Neural progenitor cell (in vitro differentiated cells): ENCODE data around the gene DEGS1. TPM values are rescaled to one million over a fixed set of nuclear protein-coding genes. Genes with fewer than 3 reads are reported as not detected.

ENCODE experiments used
- DNase-seq: peaks from one replicate; pipeline ENCODE4 v3.0.0-alpha.2; 2016; ENCODE audit warnings: low spot score
- H2AFZ ChIP-seq: fragments of 200-600 bp; sonication (generic); replicated peaks from 2 replicates; pipeline ENCODE4 v1.6.1; 2016; ENCODE audit warnings: antibody characterized with exemption
- H3F3A ChIP-seq: fragments of 200-600 bp; sonication (generic); 2 replicates; pipeline ENCODE4 v1.6.1; 2016; ENCODE audit warnings: antibody characterized with exemption, low read depth
- H3K27ac ChIP-seq: fragments of 200-600 bp; sonication (generic); 2 replicates; pipeline ENCODE4 v1.5.1; 2016; ENCODE audit warnings: mild to moderate bottlenecking
- H3K27me3 ChIP-seq: fragments of 200-600 bp; sonication (generic); 2 replicates; pipeline ENCODE4 v1.6.1; 2016; ENCODE audit warnings: mild to moderate bottlenecking, moderate library complexity
- H3K36me3 ChIP-seq: fragments of 200-600 bp; sonication (generic); 2 replicates; pipeline ENCODE4 v1.5.1; 2016
- H3K4me1 ChIP-seq: fragments of 200-600 bp; sonication (generic); 2 replicates; pipeline ENCODE4 v1.6.1; 2016; ENCODE audit warnings: mixed run types
- H3K4me2 ChIP-seq: fragments of 200-600 bp; sonication (generic); 2 replicates; pipeline ENCODE4 v1.6.1; 2016
- H3K4me3 ChIP-seq: fragments of 200-600 bp; sonication (generic); 2 replicates; pipeline ENCODE4 v1.5.1; 2016
- H3K79me2 ChIP-seq: fragments of 200-600 bp; sonication (generic); 2 replicates; pipeline ENCODE4 v1.6.1; 2016; ENCODE audit warnings: low read depth
- H3K9ac ChIP-seq: fragments of 200-600 bp; sonication (generic); 2 replicates; pipeline ENCODE4 v1.6.1; 2016
- H3K9me3 ChIP-seq: fragments of 200-600 bp; sonication (generic); 2 replicates; pipeline ENCODE4 v1.5.1; 2016; ENCODE audit warnings: low read depth
- H4K20me1 ChIP-seq: fragments of 200-600 bp; sonication (generic); 2 replicates; pipeline ENCODE4 v1.6.1; 2016; ENCODE audit warnings: low read depth
- H3K27ac Mint-ChIP-seq: 3 replicates; pipeline ENCODE4 v1.8.0; 2021; ENCODE audit warnings: mixed read lengths
- H3K27me3 Mint-ChIP-seq: 2 replicates; pipeline ENCODE4 v1.8.0; 2022; ENCODE audit warnings: low read depth, mild to moderate bottlenecking, inconsistent platforms, moderate library complexity, mixed read lengths; ENCODE audit not compliant: insufficient read depth
- H3K36me3 Mint-ChIP-seq: 3 replicates; pipeline ENCODE4 v1.8.0; 2021; ENCODE audit warnings: mixed read lengths
- H3K4me1 Mint-ChIP-seq: 3 replicates; pipeline ENCODE4 v1.8.0; 2021; ENCODE audit warnings: mixed read lengths
- H3K4me3 Mint-ChIP-seq: 3 replicates; pipeline ENCODE4 v1.8.0; 2021; ENCODE audit warnings: mild to moderate bottlenecking, moderate library complexity, mixed read lengths
- H3K9me3 Mint-ChIP-seq: 3 replicates; pipeline ENCODE4 v1.8.0; 2020; ENCODE audit warnings: mixed read lengths
- EZH2 ChIP-seq: fragments of 200-600 bp; sonication (generic); IDR thresholded peaks from 2 replicates; pipeline ENCODE4 v1.6.1; 2017; ENCODE audit warnings: antibody characterized with exemption, mild to moderate bottlenecking, moderate library complexity
- EZH2phosphoT487 ChIP-seq: fragments of 200-600 bp; sonication (generic); IDR thresholded peaks from 2 replicates; pipeline ENCODE4 v1.6.1; 2017; ENCODE audit warnings: antibody characterized with exemption
- total RNA-seq: library from RNA; depleted of rRNA; stranded (reverse); fragments of >200 nt; gene quantifications from 2 replicates; pipeline ENCODE4 v1.2.3, GENCODE V29; 2015; ENCODE audit warnings: low replicate concordance
- TF ChIP-seq, protein P1 (sequence below): fragments of 200-600 bp; sonication (generic); IDR thresholded peaks from 2 replicates; pipeline ENCODE4 v1.5.1; 2017; ENCODE audit warnings: antibody characterized with exemption, mild to moderate bottlenecking

The DEGS1 gene
- total RNA-seq, 1 donor from 2014 or later: 91.2 TPM

DNA sequence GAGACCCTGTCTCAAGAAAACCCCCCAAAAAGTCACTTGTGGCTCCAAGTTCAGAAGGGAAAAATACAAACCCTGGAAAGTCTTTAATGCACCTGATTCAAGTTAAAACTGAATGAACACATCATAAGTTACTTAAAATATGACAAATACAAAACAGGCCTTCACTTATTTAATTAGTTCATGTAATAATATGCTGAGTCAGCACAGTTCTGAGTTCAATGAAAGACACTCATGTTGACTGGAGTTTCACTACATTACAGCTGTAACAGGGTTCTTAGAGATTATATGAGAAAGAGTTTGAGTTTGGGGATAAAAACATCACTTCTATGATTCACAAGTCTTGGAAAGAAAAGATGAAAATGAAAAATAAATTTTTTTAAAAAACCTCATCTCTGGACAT, 51.0 kb downstream of the DEGS1 start:
- Histone ChIP-seq H3K4me1 (no peaks in the 10 kb centered on the region), H4K20me1 (no peaks in the 10 kb centered on the region), H3K27ac (no peak overlapping the region), H3K4me2 (no peak overlapping the region), H3K27me3 (no peaks in the 10 kb centered on the region), H3K36me3 (peaks cover 8% of the 10 kb centered on the region), H3F3A (no peaks in the 10 kb centered on the region), H3K9ac (no peak overlapping the region), H3K4me3 (no peak overlapping the region), H2AFZ (no peak overlapping the region), H3K79me2 (no peaks in the 10 kb centered on the region), H3K9me3 (no peaks in the 10 kb centered on the region)
- H3K4me1 Mint-ChIP-seq: no peaks in the 10 kb centered on the region
- TF ChIP-seq, protein P1, sequence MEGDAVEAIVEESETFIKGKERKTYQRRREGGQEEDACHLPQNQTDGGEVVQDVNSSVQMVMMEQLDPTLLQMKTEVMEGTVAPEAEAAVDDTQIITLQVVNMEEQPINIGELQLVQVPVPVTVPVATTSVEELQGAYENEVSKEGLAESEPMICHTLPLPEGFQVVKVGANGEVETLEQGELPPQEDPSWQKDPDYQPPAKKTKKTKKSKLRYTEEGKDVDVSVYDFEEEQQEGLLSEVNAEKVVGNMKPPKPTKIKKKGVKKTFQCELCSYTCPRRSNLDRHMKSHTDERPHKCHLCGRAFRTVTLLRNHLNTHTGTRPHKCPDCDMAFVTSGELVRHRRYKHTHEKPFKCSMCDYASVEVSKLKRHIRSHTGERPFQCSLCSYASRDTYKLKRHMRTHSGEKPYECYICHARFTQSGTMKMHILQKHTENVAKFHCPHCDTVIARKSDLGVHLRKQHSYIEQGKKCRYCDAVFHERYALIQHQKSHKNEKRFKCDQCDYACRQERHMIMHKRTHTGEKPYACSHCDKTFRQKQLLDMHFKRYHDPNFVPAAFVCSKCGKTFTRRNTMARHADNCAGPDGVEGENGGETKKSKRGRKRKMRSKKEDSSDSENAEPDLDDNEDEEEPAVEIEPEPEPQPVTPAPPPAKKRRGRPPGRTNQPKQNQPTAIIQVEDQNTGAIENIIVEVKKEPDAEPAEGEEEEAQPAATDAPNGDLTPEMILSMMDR: no peak
- TF ChIP-seq EZH2phosphoT487: no peak
- no peak for TF ChIP-seq EZH2
- H3K9me3 Mint-ChIP-seq: no peaks in the 10 kb centered on the region
- peaks cover 14% of the 10 kb centered on the region for H3K36me3 Mint-ChIP-seq
- no peak for DNase-seq
- peaks cover 2% of the 10 kb centered on the region for H3K27me3 Mint-ChIP-seq
- H3K4me3 Mint-ChIP-seq: no peak overlapping the region
- no peak overlapping the region for H3K27ac Mint-ChIP-seq

DNA sequence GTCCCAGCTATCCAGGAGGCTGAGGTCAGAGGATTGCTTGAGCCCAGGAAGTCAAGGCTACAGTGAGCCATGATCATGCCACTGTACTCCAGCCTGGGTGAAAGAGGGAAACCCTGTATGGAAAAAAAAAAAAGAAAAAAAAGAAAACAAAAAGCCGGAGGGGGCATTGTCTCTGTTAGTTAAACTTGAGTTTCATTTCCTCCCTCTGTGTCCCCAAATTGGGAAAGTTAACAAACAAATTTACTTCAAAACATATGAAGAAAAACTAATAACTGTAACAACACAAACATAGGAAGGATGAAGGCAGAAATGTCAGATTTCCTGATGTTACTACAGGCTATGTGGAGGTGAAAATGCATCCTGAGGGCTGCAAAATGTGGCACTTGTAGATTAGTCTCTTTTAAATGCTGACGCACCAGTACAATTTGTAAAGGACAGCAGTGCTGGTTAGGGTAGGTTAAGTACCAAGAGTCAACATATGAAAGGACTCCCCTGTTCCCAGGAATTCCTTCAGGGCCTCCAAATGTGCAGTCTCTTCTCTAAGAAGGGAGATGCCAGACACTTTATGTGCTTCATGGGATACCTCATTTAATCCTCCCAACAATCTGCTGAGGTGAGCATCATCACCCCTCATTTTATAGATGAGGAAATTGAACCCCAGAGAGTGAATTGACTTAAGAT, 52.9 kb downstream of the DEGS1 start:
- Histone ChIP-seq H2AFZ (no peak overlapping the region), H3K9me3 (no peaks in the 10 kb centered on the region), H3K79me2 (no peaks in the 10 kb centered on the region), H3K9ac (no peak overlapping the region), H3K4me2 (no peak overlapping the region), H3K27me3 (no peaks in the 10 kb centered on the region), H3K4me1 (no peaks in the 10 kb centered on the region), H4K20me1 (no peaks in the 10 kb centered on the region), H3K4me3 (no peak overlapping the region), H3K36me3 (peaks cover 8% of the 10 kb centered on the region), H3K27ac (no peak overlapping the region), H3F3A (peaks cover 2% of the 10 kb centered on the region)
- TF ChIP-seq, protein P1: no peak
- no peak for TF ChIP-seq EZH2
- TF ChIP-seq EZH2phosphoT487: no peak
- Mint-ChIP-seq H3K27me3 (peaks cover 2% of the 10 kb centered on the region), H3K27ac (no peak overlapping the region), H3K9me3 (no peaks in the 10 kb centered on the region), H3K4me1 (no peaks in the 10 kb centered on the region), H3K36me3 (peaks cover 16% of the 10 kb centered on the region), H3K4me3 (no peak overlapping the region)
- DNase-seq: no peak

DNA sequence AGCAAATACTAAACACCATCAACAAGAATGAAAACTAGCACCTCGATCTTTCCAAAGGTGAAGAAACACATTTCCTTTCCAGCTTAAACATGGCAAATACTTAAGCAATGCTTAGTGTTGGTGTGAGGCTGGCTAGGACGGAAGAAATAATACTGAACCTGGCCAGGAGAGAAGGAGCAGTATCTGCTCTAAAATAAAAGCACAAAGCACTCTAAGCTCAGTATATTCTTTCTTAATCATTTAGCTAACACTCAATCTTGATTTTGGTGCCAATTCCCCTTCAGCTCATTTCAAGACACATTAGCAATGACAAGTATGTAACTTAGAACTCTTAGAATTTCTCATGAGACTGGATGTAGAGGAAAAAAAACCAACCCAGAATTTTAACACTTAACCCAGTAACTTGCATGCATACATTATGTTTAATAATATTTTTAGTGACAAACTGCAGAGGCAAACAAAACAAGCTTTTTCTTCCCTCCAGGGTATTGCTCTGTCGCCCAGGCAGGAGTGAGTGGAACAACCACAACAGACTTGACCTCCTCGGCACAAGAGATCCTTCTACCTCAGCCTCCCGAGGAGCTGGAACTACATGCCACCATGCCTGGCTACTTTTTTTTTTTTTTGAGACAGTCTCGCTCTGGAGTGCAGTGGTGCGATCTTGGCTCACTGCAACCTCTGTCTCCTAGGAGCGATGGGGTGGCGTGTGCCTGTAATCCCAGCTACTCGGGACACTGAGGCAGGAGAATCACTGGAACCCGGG, 54.3 kb downstream of the DEGS1 start:
- TF ChIP-seq EZH2: no peak
- TF ChIP-seq, protein P1: no peak
- no peak for TF ChIP-seq EZH2phosphoT487
- Mint-ChIP-seq H3K4me1 (no peaks in the 10 kb centered on the region), H3K27ac (no peak overlapping the region), H3K4me3 (no peak overlapping the region), H3K27me3 (peaks cover 2% of the 10 kb centered on the region), H3K9me3 (no peaks in the 10 kb centered on the region), H3K36me3 (peaks cover 11% of the 10 kb centered on the region)
- no peak overlapping the region for H3K27ac ChIP-seq
- DNase-seq: no peak
- H3K79me2 ChIP-seq: no peaks in the 10 kb centered on the region
- no peak overlapping the region for H2AFZ ChIP-seq
- peaks cover 4% of the 10 kb centered on the region for H3F3A ChIP-seq
- no peak overlapping the region for H3K9ac ChIP-seq
- H3K36me3 ChIP-seq: peaks cover 4% of the 10 kb centered on the region
- H3K27me3 ChIP-seq: no peaks in the 10 kb centered on the region
- no peak overlapping the region for H3K4me2 ChIP-seq
- H3K4me3 ChIP-seq: no peak overlapping the region
- no peaks in the 10 kb centered on the region for H3K9me3 ChIP-seq
- H3K4me1 ChIP-seq: no peaks in the 10 kb centered on the region
- no peaks in the 10 kb centered on the region for H4K20me1 ChIP-seq
